VCaP (cell line): ENCODE measurements around the gene CIZ1.

Experiments used
- H3K27ac ChIP-seq: fragments of 450-650 bp; 2 replicates; pipeline ENCODE4 v1.5.1; 2017
- CTCF ChIP-seq: fragments of 450-650 bp; conservative IDR thresholded peaks from 2 replicates; pipeline ENCODE4 v1.5.1; 2017; ENCODE audit warnings: mild to moderate bottlenecking, moderate library complexity

Gene CIZ1

GRCh38 chr9:128144239-128145181, 46.9 kb downstream of the CIZ1 start:
- TF ChIP-seq CTCF = no peak
- no peak overlapping the region for H3K27ac ChIP-seq

GRCh38 chr9:128143525-128144238, 47.7 kb downstream of the CIZ1 start:
- no peak overlapping the region for H3K27ac ChIP-seq
- no peak for TF ChIP-seq CTCF

- no peak overlapping the region for H3K27ac ChIP-seq
- no peak for TF ChIP-seq CTCF
Observed at GRCh38 chr9:128142596-128142995, 48.8 kb downstream of the CIZ1 start.

- no peak overlapping the region for H3K27ac ChIP-seq
- no peak for TF ChIP-seq CTCF
Observed at GRCh38 chr9:128142061-128142460, 49.3 kb downstream of the CIZ1 start.

- no peak overlapping the region for H3K27ac ChIP-seq
- TF ChIP-seq CTCF = no peak
Observed at GRCh38 chr9:128141604-128142003, 49.8 kb downstream of the CIZ1 start.

- no peak overlapping the region for H3K27ac ChIP-seq
- no peak for TF ChIP-seq CTCF
Observed at GRCh38 chr9:128139621-128140020, 51.8 kb downstream of the CIZ1 start.

- no peak for TF ChIP-seq CTCF
- H3K27ac ChIP-seq = no peak overlapping the region
Observed at GRCh38 chr9:128138001-128138400, 53.4 kb downstream of the CIZ1 start.
